GM12892 (cell line): Measurements from ENCODE around the gene UGT2B17.
"Not testable (repeated sequence)": the region's sequence is repeated elsewhere in the genome, so short reads cannot be mapped to it uniquely, and the experiment has no call there.

Source experiments
- DNase-seq: peaks from one replicate; pipeline ENCODE4 v3.0.0; 2011; ENCODE audit not compliant: insufficient read length
- FAIRE-seq: peaks from 2 replicates; lab custom pipeline; 2011; peaks lifted over from hg19 to GRCh38; lab: Jason Lieb, UNC
- POLR2A ChIP-seq: IDR thresholded peaks from 2 replicates; pipeline ENCODE4 v1.6.1; 2011; ENCODE audit warnings: low read depth, low read length, control low read depth
- POLR2AphosphoS5 ChIP-seq: IDR thresholded peaks from 2 replicates; pipeline ENCODE4 v1.6.1; 2011; ENCODE audit warnings: low read depth, low read length, control low read depth
- TAF1 ChIP-seq: IDR thresholded peaks from 2 replicates; pipeline ENCODE4 v1.6.1; 2011; ENCODE audit warnings: low read depth, mild to moderate bottlenecking, control low read depth, low read length, borderline replicate concordance

The UGT2B17 gene

GRCh38 chr4:68536375-68536774, 39.7 kb downstream of the UGT2B17 start:
- TF ChIP-seq POLR2A (no peak), POLR2AphosphoS5 (no peak), TAF1 (no peak)
- no peak for DNase-seq
- no peak for FAIRE-seq

- TF ChIP-seq POLR2A (no peak), POLR2AphosphoS5 (no peak), TAF1 (no peak)
- no peak for DNase-seq
- no peak for FAIRE-seq
Measured at GRCh38 chr4:68535974-68536373, 40.1 kb downstream of the UGT2B17 start.

- not testable (repeated sequence) for DNase-seq, FAIRE-seq
Measured at GRCh38 chr4:68522232-68522631, 53.9 kb downstream of the UGT2B17 start.

GRCh38 chr4:68520985-68521384, 55.1 kb downstream of the UGT2B17 start:
- DNase-seq: no peak
- TF ChIP-seq POLR2A (no peak), TAF1 (no peak), POLR2AphosphoS5 (no peak)
- FAIRE-seq: no peak

- FAIRE-seq: no peak
- no peak for DNase-seq
- TF ChIP-seq POLR2AphosphoS5: no peak
- no peak for TF ChIP-seq TAF1
Measured at GRCh38 chr4:68518889-68519288, 57.2 kb downstream of the UGT2B17 start.

GRCh38 chr4:68505452-68505851, 70.7 kb downstream of the UGT2B17 start:
- DNase-seq, FAIRE-seq: not testable (repeated sequence)

GRCh38 chr4:68504836-68505235, 71.3 kb downstream of the UGT2B17 start:
- not testable (repeated sequence) for DNase-seq

GRCh38 chr4:68503462-68503861, 72.7 kb downstream of the UGT2B17 start:
- not testable (repeated sequence) for FAIRE-seq, DNase-seq

More at GRCh38 chr4:68504836-68505235, 71.3 kb downstream of the UGT2B17 start:
- not testable (repeated sequence) for FAIRE-seq

GRCh38 chr4:68499021-68499420, 77.1 kb downstream of the UGT2B17 start:
- FAIRE-seq (no peak), DNase-seq (no peak)
- TF ChIP-seq POLR2AphosphoS5 (no peak), TAF1 (no peak), POLR2A (no peak)

GRCh38 chr4:68498413-68499007, 77.6 kb downstream of the UGT2B17 start:
- peak; percentile 88 for FAIRE-seq
- DNase-seq: no peak
- TF ChIP-seq POLR2A (no peak), TAF1 (no peak), POLR2AphosphoS5 (no peak)

- peak; percentile 21 for FAIRE-seq
Measured at GRCh38 chr4:68494688-68495087, 81.4 kb downstream of the UGT2B17 start.

GRCh38 chr4:68490826-68491457, 85.2 kb downstream of the UGT2B17 start:
- DNase-seq: no peak

More at GRCh38 chr4:68494688-68495087, 81.4 kb downstream of the UGT2B17 start:
- no peak for DNase-seq
- no peak for TF ChIP-seq TAF1
- TF ChIP-seq POLR2AphosphoS5: no peak
- TF ChIP-seq POLR2A: no peak

GRCh38 chr4:68489338-68489737, 86.8 kb downstream of the UGT2B17 start:
- no peak for TF ChIP-seq TAF1
- no peak for TF ChIP-seq POLR2A
- TF ChIP-seq POLR2AphosphoS5: no peak
- FAIRE-seq (no peak), DNase-seq (no peak)

More at GRCh38 chr4:68490826-68491457, 85.2 kb downstream of the UGT2B17 start:
- TF ChIP-seq POLR2AphosphoS5: no peak
- no peak for TF ChIP-seq TAF1
- TF ChIP-seq POLR2A: no peak
- FAIRE-seq: no peak
